HG03354 (cell line): ENCODE results near the gene ZNF318.

Experiments
- ATAC-seq: cut with Tn5 transposase; IDR thresholded peaks from one replicate; pipeline ENCODE4 v1.9.1; 2021; ENCODE audit warnings: mild to moderate bottlenecking; ENCODE audit not compliant: unreplicated experiment, poor library complexity, severe bottlenecking

The ZNF318 gene

GRCh38 chr6:43290339-43290904 lies 79.0 kb downstream of the ZNF318 start:
- no peak for ATAC-seq

GRCh38 chr6:43287717-43288679 lies 81.4 kb downstream of the ZNF318 start:
- no peak for ATAC-seq

- no peak for ATAC-seq
Observed at GRCh38 chr6:43286980-43287716, 82.3 kb downstream of the ZNF318 start.

- no peak for ATAC-seq
Observed at GRCh38 chr6:43286456-43286979, 82.9 kb downstream of the ZNF318 start.
